SK-MEL-5 (cell line): ENCODE results near the gene BEND7. TPM values are rescaled to one million over a fixed set of nuclear protein-coding genes. Genes with fewer than 3 reads are reported as not detected.

Experiments
- DNase-seq: peaks from one replicate; pipeline ENCODE4 v3.0.0-alpha.2; 2016; ENCODE audit warnings: low read depth, low spot score
- in situ Hi-C: cut with HindIII; loops from 2 replicates; pipeline ENCODE4 v1.10.0; 2016; ENCODE audit warnings: low sequenced_read_pairs, high pct_unique_total_duplicates, low pct_unique_long_range_greater_than_20kb
- total RNA-seq: library from RNA; depleted of rRNA; stranded (reverse); fragments of >200 nt; shearing (Covaris generic); gene quantifications from 2 replicates; pipeline ENCODE4 v1.2.3, GENCODE V29; 2014

Gene BEND7
- total RNA-seq, 1 experiment from 2014 or later, result 4.1 TPM

GRCh38 chr10:13492493-13493180, 36.2 kb downstream of the BEND7 start:
- peak; percentile 3 for DNase-seq
- in situ Hi-C loops, result no loop called here

DNA sequence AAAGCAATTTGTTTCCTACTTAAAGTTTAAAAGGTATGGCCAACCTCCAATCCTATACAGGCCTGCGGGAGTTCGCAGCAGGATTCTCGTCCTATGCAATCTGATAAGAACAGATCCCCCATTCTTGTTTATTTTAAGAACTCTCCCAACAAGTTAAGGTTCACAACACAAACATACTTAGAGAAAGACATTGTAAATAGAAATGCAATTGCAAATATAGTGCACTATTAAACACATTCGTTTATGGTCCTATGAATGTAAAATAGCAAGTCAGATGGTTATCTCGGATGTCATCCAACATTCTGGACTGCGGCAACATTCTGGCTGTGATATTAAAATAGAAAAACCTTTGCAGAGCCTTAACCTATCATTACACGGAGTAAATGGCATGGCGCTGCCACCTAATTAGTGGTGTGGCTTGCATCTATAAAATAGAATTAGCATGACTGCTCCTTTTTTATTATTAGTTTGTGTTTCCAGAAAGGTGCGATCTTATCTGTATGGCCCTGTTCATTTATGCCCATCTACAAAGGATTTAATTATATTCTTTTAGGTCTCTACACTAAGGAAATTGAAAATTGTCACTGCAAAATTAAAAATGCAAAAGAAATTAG, 37.0 kb downstream of the BEND7 start:
- in situ Hi-C loops, result no loop called here
- DNase-seq, result no peak

DNA sequence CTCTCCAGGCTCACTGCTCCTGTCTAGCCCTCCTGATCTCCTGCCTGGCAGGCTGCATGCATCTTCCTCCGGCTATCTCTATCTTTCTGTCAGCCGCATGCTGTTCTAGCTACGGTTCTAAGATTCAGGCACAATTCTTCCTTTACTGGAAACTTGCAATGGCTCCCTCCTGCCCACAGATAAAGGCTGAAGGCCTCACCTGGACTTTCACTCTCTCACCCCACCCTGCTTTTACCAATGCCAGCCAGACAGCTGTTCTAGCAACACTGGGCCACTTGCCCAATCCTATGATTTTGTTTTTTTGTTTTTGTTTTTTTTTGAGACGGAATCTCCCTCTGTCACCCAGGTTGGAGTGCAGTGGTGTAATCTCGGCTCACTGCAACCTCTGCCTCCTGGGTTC, 38.3 kb downstream of the BEND7 start:
- no peak for DNase-seq
- in situ Hi-C loops, result no loop called here

DNA sequence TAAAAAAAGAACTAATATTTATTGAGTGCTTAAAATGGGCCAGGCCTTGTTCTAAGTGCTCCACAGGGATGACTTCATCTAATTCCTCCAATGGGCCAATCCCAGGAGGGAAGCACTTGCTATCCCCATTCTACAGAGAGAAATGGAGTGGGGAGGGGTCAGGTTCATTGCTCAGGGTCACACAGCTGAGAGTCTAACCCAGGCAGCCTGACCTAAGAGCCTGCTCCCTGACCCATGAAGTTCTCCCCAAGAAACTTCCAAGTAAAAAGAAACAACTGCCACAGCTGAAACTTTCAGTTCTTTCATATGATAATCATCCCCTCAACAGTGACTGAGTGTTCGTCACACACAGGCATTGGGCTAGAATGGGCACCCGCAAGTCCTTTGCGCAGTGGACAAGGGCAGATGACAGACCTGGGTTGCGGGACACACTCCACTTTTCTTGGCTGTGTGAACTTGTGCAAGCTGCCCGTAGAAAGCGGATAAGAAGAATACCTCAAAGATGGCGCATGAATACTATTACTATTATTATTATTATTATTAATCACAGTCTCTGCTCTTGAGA, 39.7 kb downstream of the BEND7 start:
- in situ Hi-C loops, result no loop called here
- no peak for DNase-seq

DNA sequence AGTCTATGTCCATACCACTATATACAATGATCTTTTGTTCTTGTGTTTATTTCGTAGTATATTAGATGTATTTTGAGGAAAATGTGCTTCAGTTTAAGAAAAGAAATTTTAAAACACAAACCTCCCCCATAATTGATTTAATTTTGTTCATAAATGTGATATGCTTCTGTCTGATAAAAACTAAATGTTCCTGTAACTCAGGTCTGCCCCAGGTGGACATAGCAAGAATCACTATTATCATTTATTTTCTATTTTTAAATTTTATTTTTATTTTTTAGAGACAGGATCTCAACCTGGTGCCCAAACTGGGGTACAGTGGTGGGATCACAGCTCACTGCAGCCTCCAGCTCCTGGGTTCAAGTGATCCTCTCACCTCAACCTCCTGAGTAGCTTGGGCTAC, 43.2 kb downstream of the BEND7 start:
- in situ Hi-C loops, result no loop called here

DNA sequence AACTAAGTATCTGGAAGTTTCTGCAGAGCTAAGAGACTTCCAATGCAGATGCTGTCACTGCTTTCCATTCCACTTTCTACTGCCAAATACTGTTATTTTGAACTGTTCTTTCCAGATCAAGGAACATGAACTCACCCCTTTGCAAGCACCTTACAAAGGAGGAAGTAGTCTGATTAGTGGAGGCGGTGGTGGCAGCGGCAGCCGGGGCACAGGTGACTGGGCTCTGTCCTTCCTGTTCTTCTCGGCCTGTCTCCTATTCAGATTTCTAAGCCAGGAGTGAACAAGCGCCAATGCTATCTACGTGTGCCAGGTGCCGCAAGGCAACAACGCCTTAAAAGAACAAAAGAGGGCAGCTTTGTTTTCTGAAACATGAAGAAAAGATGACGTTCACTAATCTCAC, 44.9 kb downstream of the BEND7 start:
- DNase-seq, result no peak
- in situ Hi-C loops, result no loop called here

More for the DNA sequence above, 43.2 kb downstream of the BEND7 start:
- DNase-seq, result no peak

- DNase-seq, result no peak
- in situ Hi-C loops, result no loop called here
These were observed 45.7 kb downstream of the BEND7 start for GRCh38 chr10:13483073-13483472.

- in situ Hi-C loops, result no loop called here
- DNase-seq, result no peak
These were observed 47.1 kb downstream of the BEND7 start for GRCh38 chr10:13481690-13482089.

GRCh38 chr10:13475124-13475523, 53.7 kb downstream of the BEND7 start:
- no peak for DNase-seq
- in situ Hi-C loops, result no loop called here

DNA sequence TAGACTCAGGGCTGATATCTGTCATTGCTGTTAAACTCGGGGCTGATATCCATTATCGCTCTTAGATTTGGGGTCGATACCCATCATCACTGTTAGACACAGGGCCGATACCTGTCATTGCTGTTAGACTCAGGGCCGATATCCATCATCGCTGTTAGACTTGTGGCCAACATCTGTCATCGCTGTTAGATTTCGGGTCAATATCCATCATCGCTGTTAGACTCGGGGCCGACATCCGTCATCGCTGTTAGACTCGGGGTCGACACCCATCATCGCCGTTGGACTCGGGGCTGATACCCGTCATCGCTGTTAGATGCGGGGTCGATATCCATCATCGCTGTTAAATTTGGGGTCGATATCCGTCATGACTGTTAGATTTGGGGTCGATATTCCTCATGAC, 54.8 kb downstream of the BEND7 start:
- in situ Hi-C loops, result no loop called here
- no peak for DNase-seq

GRCh38 chr10:13472359-13472758, 56.5 kb downstream of the BEND7 start:
- in situ Hi-C loops, result no loop called here
- no peak for DNase-seq

GRCh38 chr10:13470270-13470669, 58.5 kb downstream of the BEND7 start:
- in situ Hi-C loops, result no loop called here

DNA sequence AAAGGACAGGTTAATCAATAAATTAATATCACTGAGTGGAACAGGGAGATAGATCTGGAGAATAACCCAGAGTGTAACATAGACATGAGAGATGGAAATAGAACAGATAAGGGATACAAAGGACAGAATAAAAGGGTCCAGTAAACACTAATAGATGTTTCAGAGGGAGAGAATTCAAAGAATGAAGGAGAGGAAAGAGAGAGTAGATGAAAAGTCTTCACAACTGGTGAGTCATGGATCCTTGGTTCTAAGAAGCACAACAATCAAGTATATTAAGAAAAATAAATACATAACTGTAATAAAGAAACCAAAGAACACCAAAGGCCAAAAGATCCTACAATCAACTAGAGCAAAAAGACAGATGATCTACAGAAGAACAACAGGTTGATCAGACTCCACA, 66.3 kb downstream of the BEND7 start:
- DNase-seq, result no peak
- in situ Hi-C loops, result no loop called here

More at GRCh38 chr10:13470270-13470669, 58.5 kb downstream of the BEND7 start:
- DNase-seq, result peak; percentile 14

DNA sequence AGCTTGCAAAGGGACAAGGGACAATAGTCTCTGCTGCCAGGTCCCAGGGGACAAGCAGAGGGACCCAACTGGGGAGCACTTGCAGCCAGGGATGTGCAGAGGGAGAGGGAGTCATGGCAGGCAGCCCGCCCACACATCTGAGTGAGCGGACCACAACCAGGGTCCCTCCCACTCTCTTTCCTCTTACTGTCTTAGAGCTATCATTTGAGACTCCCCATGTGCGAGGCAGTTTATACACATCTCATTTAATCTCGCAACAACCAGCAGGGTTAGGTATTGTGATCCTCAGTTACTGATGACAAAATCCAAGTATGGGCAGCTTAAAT, 70.2 kb downstream of the BEND7 start:
- DNase-seq, result no peak
- in situ Hi-C loops, result no loop called here

- in situ Hi-C loops, result no loop called here
- DNase-seq, result no peak
These were observed 70.7 kb downstream of the BEND7 start for GRCh38 chr10:13457958-13458686.

DNA sequence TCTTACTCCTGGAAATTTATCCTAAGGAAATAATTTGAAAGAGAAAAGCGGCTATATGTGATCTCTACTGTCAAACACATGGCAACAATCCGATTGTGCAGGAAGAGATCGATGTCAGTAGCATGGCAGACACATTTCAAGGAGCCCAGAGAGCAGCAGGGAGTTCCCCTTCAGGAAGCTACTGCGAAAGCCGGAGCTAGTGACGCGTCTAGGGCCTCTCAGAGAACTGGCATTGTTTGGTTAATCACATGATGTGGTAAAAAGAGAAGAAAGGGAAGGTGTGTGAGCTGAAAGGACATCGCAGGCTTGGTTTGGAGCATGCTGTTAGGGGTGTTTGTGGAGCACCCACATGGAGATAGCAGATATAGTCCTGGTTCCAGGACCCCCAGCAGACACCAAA, 74.9 kb downstream of the BEND7 start:
- no peak for DNase-seq

GRCh38 chr10:13450069-13450468, 78.7 kb downstream of the BEND7 start:
- no peak for DNase-seq
- in situ Hi-C loops, result no loop called here

More for the DNA sequence above, 74.9 kb downstream of the BEND7 start:
- in situ Hi-C loops, result no loop called here

GRCh38 chr10:13449296-13449695, 79.5 kb downstream of the BEND7 start:
- in situ Hi-C loops, result no loop called here
- no peak for DNase-seq

DNA sequence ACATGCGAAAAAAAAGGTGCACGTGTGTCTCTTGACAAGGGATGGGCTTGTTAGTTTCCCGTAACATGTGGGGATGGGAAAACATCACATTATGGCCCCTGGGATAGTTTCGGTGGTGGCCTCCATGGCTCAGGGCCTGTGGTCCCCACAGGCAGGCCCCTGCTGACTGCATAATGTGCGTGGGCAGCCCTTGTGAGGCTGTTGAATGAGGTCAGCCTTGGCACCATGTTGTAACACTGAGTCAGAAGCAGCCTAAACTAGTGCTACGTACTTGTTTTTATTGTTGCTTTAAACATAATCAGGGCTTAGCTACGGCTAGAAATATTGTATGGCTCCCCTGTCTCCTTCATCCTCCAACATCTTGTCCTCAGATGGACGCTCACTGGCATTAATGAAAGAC, 80.6 kb downstream of the BEND7 start:
- DNase-seq, result peak; percentile 18
- in situ Hi-C loops, result no loop called here
